Astrocyte (in vitro differentiated cells and primary cell): ENCODE measurements around the gene FAF1. TPM values are rescaled to one million over a fixed set of nuclear protein-coding genes. Genes with fewer than 3 reads are reported as not detected.

ENCODE experiments used
- DNase-seq: peaks from one replicate; pipeline ENCODE4 v3.0.0-alpha.2; 2010; ENCODE audit warnings: low read depth
- FAIRE-seq: peaks from 2 replicates; lab custom pipeline; 2011; peaks lifted over from hg19 to GRCh38; lab: Jason Lieb, UNC
- H2AFZ ChIP-seq: 2 replicates; pipeline ENCODE4 v1.6.0; 2012; ENCODE audit warnings: low read depth, low read length, inconsistent platforms
- H3K27ac ChIP-seq: 2 replicates; pipeline ENCODE4 v1.5.1; 2011; ENCODE audit warnings: low read depth, low read length, inconsistent platforms
- H3K27me3 ChIP-seq: 2 replicates; pipeline ENCODE4 v1.6.0; 2011; ENCODE audit warnings: low read length, inconsistent platforms; ENCODE audit not compliant: insufficient read depth
- H3K36me3 ChIP-seq: 2 replicates; pipeline ENCODE4 v1.5.1; 2011; ENCODE audit warnings: low read length, inconsistent platforms; ENCODE audit not compliant: insufficient read depth
- H3K4me1 ChIP-seq: 2 replicates; pipeline ENCODE4 v1.5.1; 2011; ENCODE audit warnings: low read length, inconsistent platforms; ENCODE audit not compliant: insufficient read depth
- H3K4me2 ChIP-seq: 2 replicates; pipeline ENCODE4 v1.6.0; 2012; ENCODE audit warnings: low read length, inconsistent platforms
- H3K4me3 ChIP-seq: 2 replicates; pipeline ENCODE4 v1.5.1; 2011; ENCODE audit warnings: low read depth, mild to moderate bottlenecking, low read length, inconsistent platforms; ENCODE audit not compliant: insufficient read depth
- H3K79me2 ChIP-seq: 2 replicates; pipeline ENCODE4 v1.6.0; 2012; ENCODE audit warnings: mild to moderate bottlenecking, low read length, inconsistent platforms; ENCODE audit not compliant: insufficient read depth
- H3K9ac ChIP-seq: 2 replicates; pipeline ENCODE4 v1.6.0; 2012; ENCODE audit warnings: mild to moderate bottlenecking, low read length, inconsistent platforms
- H3K9me3 ChIP-seq: 2 replicates; pipeline ENCODE4 v1.5.1; 2012; ENCODE audit warnings: low read depth, mild to moderate bottlenecking, low read length, inconsistent platforms; ENCODE audit not compliant: insufficient read depth
- H4K20me1 ChIP-seq: 2 replicates; pipeline ENCODE4 v1.6.0; 2012; ENCODE audit warnings: low read length, inconsistent platforms; ENCODE audit not compliant: insufficient read depth
- H3K27ac Mint-ChIP-seq: one replicate; pipeline ENCODE4 v1.8.0; 2021; ENCODE audit warnings: mild to moderate bottlenecking, mixed read lengths; ENCODE audit not compliant: unreplicated experiment
- H3K27me3 Mint-ChIP-seq: one replicate; pipeline ENCODE4 v1.8.0; 2021; ENCODE audit warnings: low read depth, mixed read lengths; ENCODE audit not compliant: unreplicated experiment
- H3K36me3 Mint-ChIP-seq: one replicate; pipeline ENCODE4 v1.8.0; 2021; ENCODE audit warnings: low read depth, mixed read lengths; ENCODE audit not compliant: unreplicated experiment
- H3K4me1 Mint-ChIP-seq: one replicate; pipeline ENCODE4 v1.8.0; 2021; ENCODE audit warnings: low read depth, mixed read lengths; ENCODE audit not compliant: unreplicated experiment
- H3K4me3 Mint-ChIP-seq: one replicate; pipeline ENCODE4 v1.8.0; 2021; ENCODE audit warnings: mild to moderate bottlenecking, moderate library complexity, mixed read lengths; ENCODE audit not compliant: unreplicated experiment
- H3K9me3 Mint-ChIP-seq: one replicate; pipeline ENCODE4 v1.8.0; 2021; ENCODE audit warnings: mild to moderate bottlenecking, mixed read lengths; ENCODE audit not compliant: unreplicated experiment
- CTCF ChIP-seq: IDR thresholded peaks from 2 replicates; pipeline ENCODE4 v1.5.1; 2011; ENCODE audit warnings: low read depth, mild to moderate bottlenecking, inconsistent platforms, low read length, moderate library complexity; ENCODE audit not compliant: insufficient read depth
- EZH2 ChIP-seq: IDR thresholded peaks from 2 replicates; pipeline ENCODE4 v1.6.1; 2012; ENCODE audit warnings: mild to moderate bottlenecking, low read length, inconsistent platforms; ENCODE audit not compliant: insufficient read depth
- total RNA-seq: library from RNA; stranded (reverse); gene quantifications from 2 replicates; pipeline ENCODE4 v1.2.1, GENCODE V29; 2021

The FAF1 gene
- total RNA-seq, 1 donor from 2014 or later, result 35.4 TPM

- Histone ChIP-seq H3K27ac (peak overlapping the region; percentile 79), H4K20me1 (no peaks in the 10 kb centered on the region), H3K9ac (peak overlapping the region; percentile 84), H3K4me1 (peaks cover 4% of the 10 kb centered on the region), H3K9me3 (no peaks in the 10 kb centered on the region), H3K27me3 (no peaks in the 10 kb centered on the region), H2AFZ (peak overlapping the region; percentile 86), H3K4me2 (peak overlapping the region; percentile 90), H3K79me2 (peaks cover 34% of the 10 kb centered on the region), H3K4me3 (peak overlapping the region; percentile 82), H3K36me3 (no peaks in the 10 kb centered on the region)
- peak overlapping the region; percentile 86 for H3K4me3 Mint-ChIP-seq
- TF ChIP-seq CTCF (no peak), EZH2 (no peak)
- H3K9me3 Mint-ChIP-seq, result no peaks in the 10 kb centered on the region
- H3K36me3 Mint-ChIP-seq, result no peaks in the 10 kb centered on the region
- DNase-seq (peak; percentile 84), FAIRE-seq (no peak)
- H3K27me3 Mint-ChIP-seq, result peaks cover 45% of the 10 kb centered on the region
- peaks cover 6% of the 10 kb centered on the region for H3K4me1 Mint-ChIP-seq
- peak overlapping the region; percentile 58 for H3K27ac Mint-ChIP-seq
These were observed 8.2 kb upstream of the FAF1 start for GRCh38 chr1:50968158-50968820.

- H3K36me3 ChIP-seq, result no peaks in the 10 kb centered on the region
- H3K4me1 ChIP-seq, result peaks cover 4% of the 10 kb centered on the region
- no peak for FAIRE-seq
- no peaks in the 10 kb centered on the region for H3K27me3 ChIP-seq
- DNase-seq, result no peak
- H3K4me2 ChIP-seq, result peak overlapping the region; percentile 90
- peaks cover 42% of the 10 kb centered on the region for H3K27me3 Mint-ChIP-seq
- H3K79me2 ChIP-seq, result peaks cover 30% of the 10 kb centered on the region
- H3K36me3 Mint-ChIP-seq, result no peaks in the 10 kb centered on the region
- H3K4me1 Mint-ChIP-seq, result peaks cover 6% of the 10 kb centered on the region
- no peak overlapping the region for H3K27ac ChIP-seq
- H3K9me3 Mint-ChIP-seq, result no peaks in the 10 kb centered on the region
- H3K4me3 ChIP-seq, result peak overlapping the region; percentile 82
- no peak overlapping the region for H3K27ac Mint-ChIP-seq
- H3K9ac ChIP-seq, result peak overlapping the region; percentile 84
- H3K4me3 Mint-ChIP-seq, result peak overlapping the region; percentile 54
- H4K20me1 ChIP-seq, result no peaks in the 10 kb centered on the region
- TF ChIP-seq EZH2, result no peak
- TF ChIP-seq CTCF, result peak; percentile 12
- H3K9me3 ChIP-seq, result no peaks in the 10 kb centered on the region
- no peak overlapping the region for H2AFZ ChIP-seq
These were observed 7.5 kb upstream of the FAF1 start for GRCh38 chr1:50967416-50968157.
